HEK293 (cell line): ENCODE measurements around the gene MMP24OS.
A peak's percentile ranks its signal among the peaks of the same experiment; 100 is the strongest.

Source experiments
- CTCF ChIA-PET: fragments of 350-600 bp; formaldehyde crosslinking; extraction: SDS; loops from one replicate; lab custom pipeline; 2021; ENCODE audit warnings: antibody characterized with exemption; lab: Yijun Ruan, JAX
- POLR2A ChIA-PET: fragments of 300-600 bp; formaldehyde crosslinking; extraction: SDS; loops from one replicate; lab custom pipeline; 2020; ENCODE audit warnings: antibody characterized with exemption, inconsistent platforms; lab: Yijun Ruan, JAX
- H3K27ac ChIP-seq: fragments of 200-500 bp; sonication (Bioruptor generic); 2 replicates; pipeline ENCODE4 v1.5.1; 2014; ENCODE audit warnings: low read depth, low read length, control low read depth, inconsistent platforms; ENCODE audit errors: extremely low read depth
- H3K36me3 ChIP-seq, 2 experiments: fragments of 200-500 bp in 1 of 2; sonication (Bioruptor generic) in 1 of 2; 1 replicate in 1 of 2; 2 replicates in 1 of 2; pipeline ENCODE4 v1.5.1; 2014 to 2017; ENCODE audit warnings: inconsistent platforms in 2 of 2, low read length in 2 of 2; ENCODE audit not compliant: control insufficient read depth in 2 of 2, insufficient read depth in 1 of 2
- H3K4me1 ChIP-seq: fragments of 200-500 bp; sonication (Bioruptor generic); 2 replicates; pipeline ENCODE4 v1.5.1; 2014; ENCODE audit warnings: mild to moderate bottlenecking, low read length, inconsistent platforms; ENCODE audit not compliant: control insufficient read depth, insufficient read depth
- H3K4me3 ChIP-seq: 2 replicates; pipeline ENCODE4 v1.5.1; 2011; ENCODE audit warnings: low read depth, mild to moderate bottlenecking, control low read depth, low read length, moderate library complexity
- H3K9me3 ChIP-seq: fragments of 200-500 bp; sonication (Bioruptor generic); 2 replicates; pipeline ENCODE4 v1.5.1; 2014; ENCODE audit warnings: low read depth, low read length, inconsistent platforms; ENCODE audit not compliant: control insufficient read depth, insufficient read depth
- KLF8 ChIP-seq: fragments of 450-650 bp; formaldehyde crosslinking; IDR thresholded peaks from 2 replicates; pipeline ENCODE4 v1.5.1; 2016; ENCODE audit warnings: missing biosample characterization, missing genetic modification characterization
- PRDM6 ChIP-seq: fragments of 450-650 bp; formaldehyde crosslinking; IDR thresholded peaks from 2 replicates; pipeline ENCODE4 v1.5.1; 2017; ENCODE audit warnings: missing biosample characterization, missing genetic modification characterization
- SALL2 ChIP-seq: fragments of 450-650 bp; formaldehyde crosslinking; IDR thresholded peaks from 2 replicates; pipeline ENCODE4 v1.5.0; 2017; ENCODE audit warnings: missing biosample characterization, mild to moderate bottlenecking, missing genetic modification characterization, borderline replicate concordance
- YY1 ChIP-seq: fragments of 450-650 bp; formaldehyde crosslinking; IDR thresholded peaks from 2 replicates; pipeline ENCODE4 v1.5.1; 2018; ENCODE audit warnings: missing biosample characterization, missing genetic modification characterization
- ZFP3 ChIP-seq: fragments of 450-650 bp; formaldehyde crosslinking; IDR thresholded peaks from 2 replicates; pipeline ENCODE4 v1.5.1; 2016; ENCODE audit warnings: low read depth, missing biosample characterization, missing genetic modification characterization
- ZFP69B ChIP-seq: fragments of 450-650 bp; formaldehyde crosslinking; IDR thresholded peaks from 2 replicates; pipeline ENCODE4 v1.5.1; 2016; ENCODE audit warnings: missing biosample characterization, missing genetic modification characterization
- ZNF114 ChIP-seq: fragments of 450-650 bp; formaldehyde crosslinking; IDR thresholded peaks from 2 replicates; pipeline ENCODE4 v1.5.0; 2017; ENCODE audit warnings: missing biosample characterization, missing genetic modification characterization
- ZNF174 ChIP-seq: fragments of 450-650 bp; formaldehyde crosslinking; IDR thresholded peaks from 2 replicates; pipeline ENCODE4 v1.5.0; 2017; ENCODE audit warnings: missing biosample characterization, mild to moderate bottlenecking, missing genetic modification characterization
- ZNF23 ChIP-seq: fragments of 450-650 bp; formaldehyde crosslinking; IDR thresholded peaks from 2 replicates; pipeline ENCODE4 v1.5.1; 2016; ENCODE audit warnings: missing biosample characterization, missing genetic modification characterization, borderline replicate concordance
- ZNF391 ChIP-seq: fragments of 450-650 bp; formaldehyde crosslinking; IDR thresholded peaks from 2 replicates; pipeline ENCODE4 v1.5.1; 2016; ENCODE audit warnings: low read depth, missing biosample characterization, missing genetic modification characterization, borderline replicate concordance
- ZNF404 ChIP-seq: fragments of 450-650 bp; formaldehyde crosslinking; IDR thresholded peaks from 2 replicates; pipeline ENCODE4 v1.5.1; 2017; ENCODE audit warnings: missing biosample characterization, missing genetic modification characterization
- ZNF416 ChIP-seq: fragments of 450-650 bp; formaldehyde crosslinking; IDR thresholded peaks from 2 replicates; pipeline ENCODE4 v1.5.1; 2016; ENCODE audit warnings: missing biosample characterization, missing genetic modification characterization
- ZNF514 ChIP-seq: fragments of 450-650 bp; formaldehyde crosslinking; IDR thresholded peaks from 2 replicates; pipeline ENCODE4 v1.5.1; 2016; ENCODE audit warnings: missing biosample characterization, missing genetic modification characterization
- ZNF585B ChIP-seq: fragments of 450-650 bp; formaldehyde crosslinking; IDR thresholded peaks from 2 replicates; pipeline ENCODE4 v1.5.1; 2016; ENCODE audit warnings: missing biosample characterization, missing genetic modification characterization
- ZNF600 ChIP-seq: fragments of 450-650 bp; formaldehyde crosslinking; IDR thresholded peaks from 2 replicates; pipeline ENCODE4 v1.5.1; 2016; ENCODE audit warnings: missing biosample characterization, missing genetic modification characterization
- ZNF621 ChIP-seq: fragments of 450-650 bp; formaldehyde crosslinking; IDR thresholded peaks from 2 replicates; pipeline ENCODE4 v1.5.1; 2017; ENCODE audit warnings: missing biosample characterization, missing genetic modification characterization
- ZNF624 ChIP-seq: fragments of 450-650 bp; formaldehyde crosslinking; IDR thresholded peaks from 2 replicates; pipeline ENCODE4 v1.5.1; 2017; ENCODE audit warnings: missing biosample characterization, missing genetic modification characterization
- ZNF654 ChIP-seq: fragments of 450-650 bp; formaldehyde crosslinking; IDR thresholded peaks from 2 replicates; pipeline ENCODE4 v1.5.1; 2016; ENCODE audit warnings: low read depth, missing biosample characterization, missing genetic modification characterization
- ZNF670 ChIP-seq: fragments of 450-650 bp; formaldehyde crosslinking; IDR thresholded peaks from 2 replicates; pipeline ENCODE4 v1.5.1; 2016; ENCODE audit warnings: missing biosample characterization, missing genetic modification characterization, low read depth
- ZNF707 ChIP-seq: fragments of 450-650 bp; formaldehyde crosslinking; IDR thresholded peaks from 2 replicates; pipeline ENCODE4 v1.5.1; 2016; ENCODE audit warnings: missing biosample characterization, missing genetic modification characterization
- ZNF837 ChIP-seq: fragments of 450-650 bp; formaldehyde crosslinking; IDR thresholded peaks from 2 replicates; pipeline ENCODE4 v1.5.1; 2016; ENCODE audit warnings: missing biosample characterization, missing genetic modification characterization
- ZSCAN16 ChIP-seq: fragments of 450-650 bp; formaldehyde crosslinking; IDR thresholded peaks from 2 replicates; pipeline ENCODE4 v1.5.1; 2016; ENCODE audit warnings: missing biosample characterization, missing genetic modification characterization
- TF ChIP-seq, protein P1 (sequence below): fragments of 450-650 bp; formaldehyde crosslinking; IDR thresholded peaks from 2 replicates; pipeline ENCODE4 v1.5.1; 2016; ENCODE audit warnings: missing biosample characterization, missing genetic modification characterization

MMP24OS gene

GRCh38 chr20:35240811-35241293 is 37.1 kb downstream of the MMP24OS start:
- Histone ChIP-seq H3K4me3 (no peak overlapping the region), H3K9me3 (no peaks in the 10 kb centered on the region), H3K4me1 (no peaks in the 10 kb centered on the region), H3K36me3 (no peaks in the 10 kb centered on the region), H3K27ac (no peak overlapping the region)
- ChIA-PET POLR2A (interaction anchor here (0.5 kb wide), 1 partner anchor 11 kb away, joined by 3 read pairs; no protein-coding TSS in a partner anchor), CTCF (interaction anchor here (0.6 kb wide), 1 partner anchor 88 kb away, joined by 4 read pairs; no protein-coding TSS in a partner anchor)
- TF ChIP-seq ZFP3 (tag by site-specific recombination) (peak; percentile 54; the same call in 1 of the 2 replicates), ZNF624 (tag by site-specific recombination) (no peak)

GRCh38 chr20:35240083-35240810 is 37.7 kb downstream of the MMP24OS start:
- TF ChIP-seq SALL2 (tag by site-specific recombination) (no peak), ZNF404 (tag by site-specific recombination) (no peak), ZFP69B (tag by site-specific recombination) (no peak), ZNF23 (tag by site-specific recombination) (no peak), ZNF514 (no peak), ZNF585B (tag by site-specific recombination) (no peak), ZNF837 (tag by site-specific recombination) (no peak), ZNF391 (tag by site-specific recombination) (no peak), ZNF670 (no peak), ZSCAN16 (tag by site-specific recombination) (no peak), PRDM6 (no peak), ZNF654 (tag by site-specific recombination) (no peak)
- TF ChIP-seq, protein P1, sequence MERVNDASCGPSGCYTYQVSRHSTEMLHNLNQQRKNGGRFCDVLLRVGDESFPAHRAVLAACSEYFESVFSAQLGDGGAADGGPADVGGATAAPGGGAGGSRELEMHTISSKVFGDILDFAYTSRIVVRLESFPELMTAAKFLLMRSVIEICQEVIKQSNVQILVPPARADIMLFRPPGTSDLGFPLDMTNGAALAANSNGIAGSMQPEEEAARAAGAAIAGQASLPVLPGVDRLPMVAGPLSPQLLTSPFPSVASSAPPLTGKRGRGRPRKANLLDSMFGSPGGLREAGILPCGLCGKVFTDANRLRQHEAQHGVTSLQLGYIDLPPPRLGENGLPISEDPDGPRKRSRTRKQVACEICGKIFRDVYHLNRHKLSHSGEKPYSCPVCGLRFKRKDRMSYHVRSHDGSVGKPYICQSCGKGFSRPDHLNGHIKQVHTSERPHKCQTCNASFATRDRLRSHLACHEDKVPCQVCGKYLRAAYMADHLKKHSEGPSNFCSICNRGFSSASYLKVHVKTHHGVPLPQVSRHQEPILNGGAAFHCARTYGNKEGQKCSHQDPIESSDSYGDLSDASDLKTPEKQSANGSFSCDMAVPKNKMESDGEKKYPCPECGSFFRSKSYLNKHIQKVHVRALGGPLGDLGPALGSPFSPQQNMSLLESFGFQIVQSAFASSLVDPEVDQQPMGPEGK (tag by site-specific recombination), result no peak
- Histone ChIP-seq H3K4me3 (no peak overlapping the region), H3K36me3 (no peaks in the 10 kb centered on the region), H3K9me3 (no peaks in the 10 kb centered on the region), H3K4me1 (no peaks in the 10 kb centered on the region), H3K27ac (no peak overlapping the region)
- POLR2A ChIA-PET, result interaction anchor here (0.5 kb wide), 1 partner anchor 11 kb away, joined by 3 read pairs; no protein-coding TSS in a partner anchor
- CTCF ChIA-PET, result interaction anchor here (1.2 kb wide), 1 partner anchor 14 kb away, joined by 3 read pairs; no protein-coding TSS in a partner anchor

DNA sequence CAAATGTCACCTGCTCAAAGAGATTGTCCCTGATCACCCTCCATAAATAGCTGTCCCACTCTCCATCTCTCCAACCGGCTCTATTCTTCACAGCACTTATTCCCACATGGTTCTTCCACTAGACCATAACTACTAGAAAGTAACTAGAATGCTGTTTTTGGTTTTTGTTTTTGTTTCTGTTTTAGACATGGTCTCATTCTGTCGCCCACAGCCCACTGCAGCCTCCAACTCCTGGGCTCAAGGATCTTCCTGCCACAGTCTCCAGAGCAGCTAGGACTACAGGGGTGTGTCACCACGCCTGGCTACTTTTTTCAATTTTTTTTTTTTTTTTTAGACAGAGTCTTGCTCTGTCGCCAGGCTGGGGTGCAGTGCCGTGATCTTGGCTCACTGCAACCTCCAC is 39.2 kb downstream of the MMP24OS start:
- no peak for TF ChIP-seq YY1 (tag by site-specific recombination)
- TF ChIP-seq ZNF707, result no peak
- TF ChIP-seq ZNF174 (tag by site-specific recombination), result no peak
- no peak for TF ChIP-seq ZNF621 (tag by site-specific recombination)
- TF ChIP-seq ZNF416 (tag by site-specific recombination), result no peak
- TF ChIP-seq KLF8 (tag by site-specific recombination), result no peak
- TF ChIP-seq ZNF600 (tag by site-specific recombination), result no peak
- no peak for TF ChIP-seq ZNF404 (tag by site-specific recombination)
- TF ChIP-seq ZNF114, result no peak
- H3K9me3 ChIP-seq, result no peaks in the 10 kb centered on the region
- no peak overlapping the region for H3K27ac ChIP-seq
- no peaks in the 10 kb centered on the region for H3K36me3 ChIP-seq
- CTCF ChIA-PET, result interaction anchor here (0.7 kb wide), 1 partner anchor 484 kb away, joined by 3 read pairs; no protein-coding TSS in a partner anchor
- POLR2A ChIA-PET, result no interaction called here
- no peak overlapping the region for H3K4me3 ChIP-seq
- no peaks in the 10 kb centered on the region for H3K4me1 ChIP-seq
